MM.1S (cell line): ENCODE data around the gene SRPK2.

Source experiments
- EZH2 ChIP-seq: fragments of 300-600 bp; sonication (generic); optimal IDR thresholded peaks from 2 replicates; pipeline ENCODE3; 2017; ENCODE audit warnings: low read depth, mild to moderate bottlenecking, antibody characterized with exemption, low read length, mixed read lengths
- EZH2phosphoT487 ChIP-seq: fragments of 300-600 bp; sonication (generic); IDR thresholded peaks from 2 replicates; pipeline ENCODE4 v1.6.1; 2018; ENCODE audit warnings: antibody characterized with exemption, low read length
- TF ChIP-seq, protein P1 (sequence below): fragments of 300-600 bp; sonication (generic); IDR thresholded peaks from 2 replicates; pipeline ENCODE4 v1.5.1; 2016; ENCODE audit warnings: antibody characterized with exemption, low read length, mixed read lengths

DNA sequence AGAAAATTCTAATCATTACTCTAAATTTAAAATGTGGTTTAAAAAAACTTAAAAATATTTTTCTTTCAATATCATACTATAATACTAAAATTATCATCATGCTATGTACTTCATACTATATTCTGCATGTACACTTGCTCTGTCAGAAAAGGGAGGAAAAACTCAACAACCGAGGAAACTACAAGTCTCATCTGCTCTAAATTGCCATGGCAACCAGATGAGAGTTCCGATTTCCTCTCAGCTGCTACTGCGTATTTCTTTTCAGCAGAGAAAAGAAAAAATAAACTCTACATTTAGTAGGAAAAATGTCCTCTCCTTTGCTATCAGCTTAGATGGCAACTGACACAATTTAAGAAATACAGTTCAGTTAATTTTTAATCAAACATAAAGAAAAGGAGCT, 178.9 kb downstream of the SRPK2 start:
- TF ChIP-seq, protein P1, sequence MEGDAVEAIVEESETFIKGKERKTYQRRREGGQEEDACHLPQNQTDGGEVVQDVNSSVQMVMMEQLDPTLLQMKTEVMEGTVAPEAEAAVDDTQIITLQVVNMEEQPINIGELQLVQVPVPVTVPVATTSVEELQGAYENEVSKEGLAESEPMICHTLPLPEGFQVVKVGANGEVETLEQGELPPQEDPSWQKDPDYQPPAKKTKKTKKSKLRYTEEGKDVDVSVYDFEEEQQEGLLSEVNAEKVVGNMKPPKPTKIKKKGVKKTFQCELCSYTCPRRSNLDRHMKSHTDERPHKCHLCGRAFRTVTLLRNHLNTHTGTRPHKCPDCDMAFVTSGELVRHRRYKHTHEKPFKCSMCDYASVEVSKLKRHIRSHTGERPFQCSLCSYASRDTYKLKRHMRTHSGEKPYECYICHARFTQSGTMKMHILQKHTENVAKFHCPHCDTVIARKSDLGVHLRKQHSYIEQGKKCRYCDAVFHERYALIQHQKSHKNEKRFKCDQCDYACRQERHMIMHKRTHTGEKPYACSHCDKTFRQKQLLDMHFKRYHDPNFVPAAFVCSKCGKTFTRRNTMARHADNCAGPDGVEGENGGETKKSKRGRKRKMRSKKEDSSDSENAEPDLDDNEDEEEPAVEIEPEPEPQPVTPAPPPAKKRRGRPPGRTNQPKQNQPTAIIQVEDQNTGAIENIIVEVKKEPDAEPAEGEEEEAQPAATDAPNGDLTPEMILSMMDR = no peak
- TF ChIP-seq EZH2 (no peak), EZH2phosphoT487 (no peak)
